ENCODE measurements around the gene PIP5KL1. TPM values are rescaled to one million over a fixed set of nuclear protein-coding genes. Genes with fewer than 3 reads are reported as not detected.

Gene PIP5KL1
- total and polyA plus RNA-seq, 2 of the 8 experiments (the other 6 are each of a cell fraction or from before 2014, with no cell fraction given), result 13.4 to 15.4 TPM

DNA sequence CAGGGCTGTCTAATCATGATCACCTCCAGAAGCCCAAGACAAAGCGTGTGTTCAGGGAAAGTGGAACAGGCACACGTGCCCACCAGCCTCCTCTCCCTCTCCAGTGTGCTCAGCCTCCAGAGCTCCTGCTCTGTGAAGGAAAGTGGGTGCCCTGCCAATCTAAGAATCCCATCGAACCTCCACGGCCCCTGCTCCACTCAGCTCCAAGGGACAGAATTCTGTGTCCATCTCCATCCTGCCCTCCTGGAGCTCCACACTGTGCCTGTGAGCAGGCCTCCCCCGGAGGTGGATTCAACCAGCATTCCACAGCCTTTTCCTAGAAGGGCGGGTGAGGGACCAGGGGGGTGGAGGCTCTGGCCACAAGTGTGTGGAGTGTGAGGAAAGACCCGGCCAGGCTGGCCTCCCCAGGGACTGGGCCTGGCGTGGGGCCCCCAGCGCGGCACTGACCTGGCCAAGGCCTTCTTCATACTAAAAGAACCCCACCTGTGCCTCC, 44.2 kb upstream of the PIP5KL1 start:
- no peak overlapping the region for H3K27ac ChIP-seq (ENCODE audit: low read depth, low read length)
- no peak overlapping the region for H4K5ac ChIP-seq (ENCODE audit: insufficient read length, low read depth, low read length)
- no peaks in the 10 kb centered on the region for H3K27me3 ChIP-seq (replicated peaks in 1 of 4; ENCODE audit: control insufficient read depth in 3 of 4, extremely low read depth in 1 of 4, insufficient read depth in 3 of 4, low read length in 3 of 4)
- no peak overlapping the region for H2BK20ac ChIP-seq (ENCODE audit: low read length)
- no peak for FAIRE-seq
- H4K20me1 ChIP-seq (replicated peaks in 1 of 2; ENCODE audit: control insufficient read depth in 1 of 2, insufficient read depth in 2 of 2, low read length in 2 of 2), result peaks cover 70 to 72% of the 10 kb centered on the region in 2 experiments
- ChIA-PET CTCF (ENCODE audit: partially characterized antibody) (interaction anchor here (1.2 to 7.6 kb wide), 9 partner anchors 10 to 142 kb away, joined by 3 to 55 read pairs (median 5); no protein-coding TSS in a partner anchor), POLR2A (ENCODE audit: partially characterized antibody) (interaction anchor here (1.2 to 1.3 kb wide), 2 partner anchors 12 to 28 kb away, joined by 3 to 4 read pairs; no protein-coding TSS in a partner anchor)
- H4K8ac ChIP-seq (ENCODE audit: extremely low read depth, insufficient read depth, low read length), result no peak overlapping the region
- H3K36me3 ChIP-seq (ENCODE audit: control insufficient read depth in 2 of 4, insufficient read depth in 4 of 4, low read length in 3 of 4), result no peaks in the 10 kb centered on the region
- no peak for DNase-seq (ENCODE audit: low read depth in 1 of 2, low spot score in 2 of 2)
- H2BK12ac ChIP-seq (ENCODE audit: low read depth, low read length), result no peak overlapping the region
- H3K9ac ChIP-seq (replicated peaks in 1 of 4; ENCODE audit: extremely low read depth in 1 of 4, low read depth in 3 of 4, low read length in 3 of 4), result peak overlapping the region in 1 of 4 experiments; percentile 27; a peak in 1 of 7 replicates
- no peak overlapping the region for H3K4me3 ChIP-seq (ENCODE audit: extremely low read depth in 1 of 4, insufficient read depth in 2 of 4, low read depth in 3 of 4, low read length in 4 of 4)
- 86% methylated on average over 10 of the region's 10 CpGs; no CpG with 5 or more reads in 1 of the 2 experiments for WGBS, 2 experiments (ENCODE audit: extremely low coverage in 1 of 2, insufficient coverage in 1 of 2, insufficient read length in 1 of 2, insufficient replicate concordance in 2 of 2, low coverage in 1 of 2, low lambda C conversion rate in 2 of 2, missing lambda C conversion rate in 1 of 2)
- no peak overlapping the region for H3K4me2 ChIP-seq (ENCODE audit: insufficient read depth in 1 of 2, low read depth in 2 of 2, low read length in 2 of 2)
- H3K9me3 ChIP-seq (ENCODE audit: insufficient read depth in 2 of 2, low read depth in 1 of 2, low read length in 1 of 2), result no peaks in the 10 kb centered on the region
- H3K14ac ChIP-seq (ENCODE audit: insufficient read length), result no peak overlapping the region
- H4K91ac ChIP-seq (replicated peaks; ENCODE audit: insufficient read length, low read length), result no peak overlapping the region
- H3K79me2 ChIP-seq (ENCODE audit: control insufficient read depth in 1 of 2, insufficient read depth in 2 of 2, low read length in 2 of 2), result peaks cover 22 to 99% of the 10 kb centered on the region in 2 experiments
- peak overlapping the region; percentile 92; the same call in 1 of the 2 replicates for H2BK15ac ChIP-seq (ENCODE audit: low read length)
- no peak overlapping the region for H3K56ac ChIP-seq (replicated peaks; ENCODE audit: insufficient read length, low read depth, low read length)
- H3K23me2 ChIP-seq (ENCODE audit: low read depth, low read length), result peaks cover 7% of the 10 kb centered on the region; the same call in 1 of the 2 replicates
- peaks cover 4 to 64% (median 52%) of the 10 kb centered on the region in 4 experiments for H3K4me1 ChIP-seq (replicated peaks in 1 of 4; ENCODE audit: control insufficient read depth in 3 of 4, insufficient read depth in 4 of 4, low read length in 3 of 4)
- H3K23ac ChIP-seq (ENCODE audit: insufficient read length), result no peak overlapping the region
- peaks cover 62% of the 10 kb centered on the region for H3K79me1 ChIP-seq (ENCODE audit: low read depth, low read length)
- no peak overlapping the region for H3K4ac ChIP-seq (replicated peaks; ENCODE audit: insufficient read length, low read depth, low read length)
- H2AK5ac ChIP-seq (ENCODE audit: low read depth, low read length), result 0 out of 2 replicates have a peak overlapping the region, but pooled peaks have one; percentile 47
- no peak overlapping the region for H2AFZ ChIP-seq (ENCODE audit: low read length)
- H2BK5ac ChIP-seq (ENCODE audit: low read depth, low read length), result peak overlapping the region; percentile 78
- H2BK120ac ChIP-seq (replicated peaks; ENCODE audit: low read depth, low read length), result no peak overlapping the region
- H3K18ac ChIP-seq (ENCODE audit: extremely low read depth, low read length), result no peak overlapping the region
- TF ChIP-seq POLR2AphosphoS5 (IDR thresholded peaks at IDR 0.05; ENCODE audit: low read depth, low read length) (no peak), CEBPB (IDR thresholded peaks at IDR 0.05; ENCODE audit: low read depth, low read length) (no peak), SIX5 (IDR thresholded peaks at IDR 0.05; ENCODE audit: low read depth, low read length) (no peak), SP2 (IDR thresholded peaks at IDR 0.05; ENCODE audit: low read length) (no peak), NRF1 (IDR thresholded peaks at IDR 0.05; ENCODE audit: low read depth, low read length) (no peak), TAF1 (IDR thresholded peaks at IDR 0.05; ENCODE audit: low read depth, low read length) (no peak), ATF2 (IDR thresholded peaks at IDR 0.05; ENCODE audit: low read length) (no peak), CHD2 (IDR thresholded peaks at IDR 0.05; ENCODE audit: low read length) (no peak), CBX8 (IDR thresholded peaks at IDR 0.05; ENCODE audit: borderline replicate concordance, low read depth, low read length) (no peak), YY1 (IDR thresholded peaks at IDR 0.05; ENCODE audit: low read depth, low read length) (no peak), CHD1 (IDR thresholded peaks at IDR 0.05; ENCODE audit: low read depth, low read length) (no peak), HDAC2 (IDR thresholded peaks at IDR 0.05; ENCODE audit: borderline replicate concordance in 1 of 2, low read depth in 2 of 2, low read length in 2 of 2) (no peak), GABPA (IDR thresholded peaks at IDR 0.05; ENCODE audit: borderline replicate concordance, insufficient read depth, low read length) (no peak)
